MM.1S (cell line): Measurements from ENCODE around the gene OR1L6.

Source experiments
- CTCF ChIP-seq: fragments of 300-600 bp; sonication (generic); IDR thresholded peaks from 2 replicates; pipeline ENCODE4 v1.5.1; 2016; ENCODE audit warnings: antibody characterized with exemption, low read length, mixed read lengths
- EZH2 ChIP-seq: fragments of 300-600 bp; sonication (generic); optimal IDR thresholded peaks from 2 replicates; pipeline ENCODE3; 2017; ENCODE audit warnings: low read depth, mild to moderate bottlenecking, antibody characterized with exemption, low read length, mixed read lengths
- EZH2phosphoT487 ChIP-seq: fragments of 300-600 bp; sonication (generic); IDR thresholded peaks from 2 replicates; pipeline ENCODE4 v1.6.1; 2018; ENCODE audit warnings: antibody characterized with exemption, low read length

- TF ChIP-seq EZH2 (no peak), CTCF (no peak), EZH2phosphoT487 (no peak)
Measured at GRCh38 chr9:122785269-122785668, 43.2 kb downstream of the OR1L6 start.
